Gastrocnemius medialis (tissue), 4 donors: ENCODE data around the gene FBXO28.

Experiments used
- CTCF ChIP-seq, 5 experiments: fragments of 450-650 bp in 3 of 5; fragments of 200-600 bp in 2 of 5; sonication (generic) in 2 of 5; IDR thresholded peaks in 4 of 5; conservative IDR thresholded peaks in 1 of 5; 1 replicate in 4 of 5; 2 replicates in 1 of 5; pipeline ENCODE4 v1.5.1; 2016 to 2019; ENCODE audit warnings: antibody characterized with exemption in 5 of 5, mild to moderate bottlenecking in 3 of 5, moderate library complexity in 3 of 5
- POLR2A ChIP-seq, 2 donors: fragments of 450-650 bp; IDR thresholded peaks; one replicate each; pipeline ENCODE4 v1.6.1; 2017; ENCODE audit warnings: antibody characterized with exemption in 2 of 2, mild to moderate bottlenecking in 2 of 2, moderate library complexity in 2 of 2

GRCh38 chr1:224133741-224134299 is 19.9 kb downstream of the FBXO28 start:
- no peak for TF ChIP-seq POLR2A (IDR thresholded peaks at IDR 0.05)
- no peak for TF ChIP-seq CTCF (IDR thresholded peaks at IDR 0.05 in 4 of 5, conservative IDR thresholded peaks at IDR 0.05 in 1 of 5)
